HCT116 (cell line): ENCODE measurements around the gene CRY1. TPM values are rescaled to one million over a fixed set of nuclear protein-coding genes. Genes with fewer than 3 reads are reported as not detected.

Experiments
- ATAC-seq: fragments of 200-7000 bp; cut with Tn5 transposase; 2 replicates; pipeline ENCODE4 v1.9.1; 2020; ENCODE audit warnings: mild to moderate bottlenecking, moderate library complexity
- BruUV-seq: library from RNA; stranded (reverse); fragments of 400-500 nt; replicated peaks from 2 replicates; lab custom pipeline; 2021; lab: Mats Ljungman, UMichigan
- CTCF ChIA-PET: fragments of 300-600 bp; sonication (Branson Sonifier 250); formaldehyde crosslinking; loops from one replicate; lab custom pipeline; 2021; ENCODE audit warnings: antibody characterized with exemption; lab: Charles Lee
- POLR2A ChIA-PET: fragments of 300-600, 350-600 bp; sonication (Branson Sonifier 250); formaldehyde crosslinking; loops from one replicate; lab custom pipeline; 2021; ENCODE audit warnings: antibody characterized with exemption; lab: Charles Lee
- RAD21 ChIA-PET, 2 experiments: fragments of 300-600 bp; sonication (Branson Sonifier 250); formaldehyde crosslinking; loops; one replicate each; lab custom pipeline; 2023; ENCODE audit warnings: low total read pairs in 2 of 2; ENCODE audit not compliant: uncharacterized antibody in 2 of 2, unreplicated experiment in 2 of 2, low non-redundant PET in 1 of 2; lab: Charles Lee
- DNase-seq: peaks from one replicate; pipeline ENCODE4 v3.0.0-alpha.2; 2010; ENCODE audit warnings: low read depth, low spot score
- H2AFZ ChIP-seq: fragments of 200-600 bp; shearing (Covaris generic), sonication (generic); 2 replicates; pipeline ENCODE4 v1.6.1; 2017; ENCODE audit warnings: low read depth, mixed run types, mixed read lengths, antibody characterized with exemption, low read length; ENCODE audit not compliant: poor library complexity, severe bottlenecking
- H3K27ac ChIP-seq: 2 replicates; pipeline ENCODE4 v1.5.1; 2012; ENCODE audit warnings: low read depth, low read length
- H3K27me3 ChIP-seq: fragments of 200-600 bp; sonication (generic); 2 replicates; pipeline ENCODE4 v1.6.1; 2016; ENCODE audit warnings: mixed run types, low read length, mixed read lengths; ENCODE audit not compliant: insufficient read depth
- H3K36me3 ChIP-seq, 2 experiments: fragments of 200-500 bp in 1 of 2; fragments of 200-600 bp in 1 of 2; sonication (Bioruptor generic) in 1 of 2; sonication (generic) in 1 of 2; 2 replicates each; pipeline versions ENCODE4 v1.5.1 to v1.6.1; 2014 to 2016; ENCODE audit warnings: low read length in 2 of 2, inconsistent platforms in 1 of 2, mixed read lengths in 1 of 2, mixed run types in 1 of 2; ENCODE audit not compliant: insufficient read depth in 2 of 2, control insufficient read depth in 1 of 2
- H3K4me1 ChIP-seq, 2 experiments: fragments of 200-600 bp in 1 of 2; sonication (generic) in 1 of 2; 2 replicates each; pipeline versions ENCODE4 v1.5.1 to v1.6.1; 2012 to 2017; ENCODE audit warnings: low read length in 2 of 2, inconsistent platforms in 1 of 2, mild to moderate bottlenecking in 1 of 2, mixed read lengths in 1 of 2, mixed run types in 1 of 2, moderate library complexity in 1 of 2; ENCODE audit not compliant: insufficient read depth in 2 of 2, control insufficient read depth in 1 of 2
- H3K4me2 ChIP-seq: fragments of 200-600 bp; sonication (generic); 2 replicates; pipeline ENCODE4 v1.6.1; 2017; ENCODE audit warnings: mixed run types, low read length, mixed read lengths
- H3K4me3 ChIP-seq, 2 experiments: fragments of 200-600 bp in 1 of 2; sonication (generic) in 1 of 2; replicated peaks in 1 of 2; 2 replicates each; pipeline ENCODE4 v1.5.1; 2011 to 2016; ENCODE audit warnings: low read length in 2 of 2, control low read depth in 1 of 2, low read depth in 1 of 2, mild to moderate bottlenecking in 1 of 2, mixed read lengths in 1 of 2, mixed run types in 1 of 2
- H3K79me2 ChIP-seq: fragments of 200-600 bp; sonication (generic); 2 replicates; pipeline ENCODE4 v1.6.1; 2017; ENCODE audit warnings: mild to moderate bottlenecking, mixed run types, low read length, moderate library complexity, mixed read lengths; ENCODE audit not compliant: insufficient read depth
- H3K9ac ChIP-seq: fragments of 200-600 bp; sonication (generic); 2 replicates; pipeline ENCODE4 v1.6.1; 2016; ENCODE audit warnings: low read length, mixed read lengths
- H3K9me2 ChIP-seq: fragments of 200-600 bp; sonication (generic), shearing (Covaris generic); 2 replicates; pipeline ENCODE4 v1.6.1; 2017; ENCODE audit warnings: mixed run types, mild to moderate bottlenecking, moderate library complexity; ENCODE audit not compliant: insufficient read depth
- H3K9me3 ChIP-seq, 2 experiments: fragments of 200-500 bp in 1 of 2; fragments of 200-600 bp in 1 of 2; sonication (Bioruptor generic) in 1 of 2; sonication (generic) in 1 of 2; 2 replicates each; pipeline ENCODE4 v1.6.1; 2014 to 2017; ENCODE audit warnings: low read length in 2 of 2, mixed read lengths in 2 of 2, inconsistent platforms in 1 of 2, low read depth in 1 of 2, mild to moderate bottlenecking in 1 of 2, mixed run types in 1 of 2, moderate library complexity in 1 of 2; ENCODE audit not compliant: control insufficient read depth in 1 of 2, insufficient read depth in 1 of 2
- H4K20me1 ChIP-seq: fragments of 200-600 bp; sonication (generic), shearing (Covaris generic); 2 replicates; pipeline ENCODE4 v1.6.1; 2017; ENCODE audit warnings: mixed run types, mild to moderate bottlenecking, moderate library complexity; ENCODE audit not compliant: insufficient read depth
- CBX3 ChIP-seq: IDR thresholded peaks from 2 replicates; pipeline ENCODE4 v1.6.1; 2012; ENCODE audit warnings: low read depth
- CEBPB ChIP-seq: IDR thresholded peaks from 2 replicates; pipeline ENCODE4 v1.6.1; 2012; ENCODE audit warnings: low read depth
- EGR1 ChIP-seq: IDR thresholded peaks from 2 replicates; pipeline ENCODE4 v1.6.1; 2012; ENCODE audit warnings: low read depth
- ELF1 ChIP-seq: IDR thresholded peaks from 2 replicates; pipeline ENCODE4 v1.6.1; 2012; ENCODE audit warnings: low read depth, borderline replicate concordance
- EZH2 ChIP-seq: fragments of 200-600 bp; sonication (generic); IDR thresholded peaks from 2 replicates; pipeline ENCODE4 v1.6.1; 2017; ENCODE audit warnings: antibody characterized with exemption, mixed run types
- EZH2phosphoT487 ChIP-seq: fragments of 200-600 bp; IDR thresholded peaks from 2 replicates; pipeline ENCODE4 v1.6.1; 2018; ENCODE audit warnings: antibody characterized with exemption, borderline replicate concordance
- JUND ChIP-seq: IDR thresholded peaks from 2 replicates; pipeline ENCODE4 v1.6.1; 2012
- POLR2A ChIP-seq: IDR thresholded peaks from 2 replicates; pipeline ENCODE4 v1.7.0; 2011; ENCODE audit warnings: borderline replicate concordance; ENCODE audit not compliant: insufficient read depth, insufficient read length; ENCODE audit errors: extremely low read depth
- POLR2AphosphoS5 ChIP-seq: IDR thresholded peaks from 2 replicates; pipeline ENCODE4 v1.6.1; 2011; ENCODE audit warnings: mild to moderate bottlenecking, low read depth, low read length, moderate library complexity
- SP1 ChIP-seq: IDR thresholded peaks from 2 replicates; pipeline ENCODE4 v1.6.1; 2012; ENCODE audit warnings: low read depth
- YY1 ChIP-seq: IDR thresholded peaks from 2 replicates; pipeline ENCODE4 v1.6.1; 2011; ENCODE audit warnings: low read length, low read depth, moderate library complexity, mild to moderate bottlenecking; ENCODE audit not compliant: insufficient replicate concordance; ENCODE audit errors: extremely low read depth
- ZFX ChIP-seq: fragments of 450-650 bp; IDR thresholded peaks from 2 replicates; pipeline ENCODE4 v1.6.1; 2017
- ZNF274 ChIP-seq: fragments of 200-500 bp; sonication (Bioruptor generic); IDR thresholded peaks from 2 replicates; pipeline ENCODE4 v1.6.1; 2014; ENCODE audit warnings: mild to moderate bottlenecking, low read depth, low read length, inconsistent platforms
- intact Hi-C: fragments of 100-400 bp; cut with micrococcal nuclease; formaldehyde crosslinking; loops from 2 replicates; pipeline ENCODE4 v1.10.0; 2022
- total RNA-seq: library from RNA; stranded (reverse); gene quantifications from one replicate; pipeline ENCODE4 v1.2.1, GENCODE V29; 2021; ENCODE audit not compliant: unreplicated experiment
- TF ChIP-seq, protein P1 (sequence below): IDR thresholded peaks from 2 replicates; pipeline ENCODE4 v1.6.1; 2012; ENCODE audit warnings: low read depth
- TF ChIP-seq, protein P2 (sequence below), 3 experiments: fragments of 200-600 bp in 1 of 3; sonication (generic) in 1 of 3; IDR thresholded peaks in 2 of 3; conservative IDR thresholded peaks in 1 of 3; 2 replicates each; pipeline ENCODE4 v1.5.1; 2012 to 2017; ENCODE audit warnings: low read depth in 2 of 3, low read length in 2 of 3, antibody characterized with exemption in 1 of 3, borderline replicate concordance in 1 of 3, control low read depth in 1 of 3, mild to moderate bottlenecking in 1 of 3, mixed read lengths in 1 of 3, mixed run types in 1 of 3, moderate library complexity in 1 of 3; ENCODE audit not compliant: insufficient read depth in 1 of 3
- TF ChIP-seq, protein P3 (sequence below): IDR thresholded peaks from 2 replicates; pipeline ENCODE4 v1.6.1; 2012
- TF ChIP-seq, protein P4 (sequence below): IDR thresholded peaks from 2 replicates; pipeline ENCODE4 v1.6.1; 2011; ENCODE audit warnings: mild to moderate bottlenecking, low read length, moderate library complexity; ENCODE audit not compliant: insufficient replicate concordance; ENCODE audit errors: extremely low read depth

Gene CRY1
- total RNA-seq, 1 experiment from 2014 or later = 16.3 TPM

DNA sequence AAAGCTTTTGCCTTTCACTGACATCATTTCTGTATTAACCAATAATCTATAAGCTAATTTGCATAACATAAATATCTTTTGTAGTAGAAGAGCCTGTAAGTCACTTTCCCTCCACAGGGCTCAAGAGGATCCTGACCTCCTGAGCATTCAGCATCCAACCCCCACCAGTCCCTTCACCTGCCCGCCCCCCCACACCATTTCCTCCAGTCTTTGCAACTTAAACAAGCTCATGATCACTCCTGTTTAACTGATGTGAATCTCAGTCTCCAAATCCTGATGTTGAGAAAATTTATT is 12.0 kb upstream of the CRY1 start:
- Histone ChIP-seq H3K9me3 (no peaks in the 10 kb centered on the region), H3K4me3 (no peak overlapping the region), H2AFZ (peak overlapping the region; percentile 76), H3K27ac (no peak overlapping the region), H3K4me1 (peaks cover 0 to 8% of the 10 kb centered on the region in 2 experiments; a peak in 1 of 4 replicates)
- POLR2A ChIA-PET = no interaction called here
- TF ChIP-seq, protein P1, sequence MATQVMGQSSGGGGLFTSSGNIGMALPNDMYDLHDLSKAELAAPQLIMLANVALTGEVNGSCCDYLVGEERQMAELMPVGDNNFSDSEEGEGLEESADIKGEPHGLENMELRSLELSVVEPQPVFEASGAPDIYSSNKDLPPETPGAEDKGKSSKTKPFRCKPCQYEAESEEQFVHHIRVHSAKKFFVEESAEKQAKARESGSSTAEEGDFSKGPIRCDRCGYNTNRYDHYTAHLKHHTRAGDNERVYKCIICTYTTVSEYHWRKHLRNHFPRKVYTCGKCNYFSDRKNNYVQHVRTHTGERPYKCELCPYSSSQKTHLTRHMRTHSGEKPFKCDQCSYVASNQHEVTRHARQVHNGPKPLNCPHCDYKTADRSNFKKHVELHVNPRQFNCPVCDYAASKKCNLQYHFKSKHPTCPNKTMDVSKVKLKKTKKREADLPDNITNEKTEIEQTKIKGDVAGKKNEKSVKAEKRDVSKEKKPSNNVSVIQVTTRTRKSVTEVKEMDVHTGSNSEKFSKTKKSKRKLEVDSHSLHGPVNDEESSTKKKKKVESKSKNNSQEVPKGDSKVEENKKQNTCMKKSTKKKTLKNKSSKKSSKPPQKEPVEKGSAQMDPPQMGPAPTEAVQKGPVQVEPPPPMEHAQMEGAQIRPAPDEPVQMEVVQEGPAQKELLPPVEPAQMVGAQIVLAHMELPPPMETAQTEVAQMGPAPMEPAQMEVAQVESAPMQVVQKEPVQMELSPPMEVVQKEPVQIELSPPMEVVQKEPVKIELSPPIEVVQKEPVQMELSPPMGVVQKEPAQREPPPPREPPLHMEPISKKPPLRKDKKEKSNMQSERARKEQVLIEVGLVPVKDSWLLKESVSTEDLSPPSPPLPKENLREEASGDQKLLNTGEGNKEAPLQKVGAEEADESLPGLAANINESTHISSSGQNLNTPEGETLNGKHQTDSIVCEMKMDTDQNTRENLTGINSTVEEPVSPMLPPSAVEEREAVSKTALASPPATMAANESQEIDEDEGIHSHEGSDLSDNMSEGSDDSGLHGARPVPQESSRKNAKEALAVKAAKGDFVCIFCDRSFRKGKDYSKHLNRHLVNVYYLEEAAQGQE = no peak
- TF ChIP-seq CEBPB (no peak), EZH2 (no peak), ZNF274 (no peak), ELF1 (no peak), POLR2A (no peak), EZH2phosphoT487 (no peak), CBX3 (no peak), JUND (no peak), POLR2AphosphoS5 (no peak), SP1 (no peak), ZFX (no peak), YY1 (no peak), EGR1 (no peak)
- TF ChIP-seq, protein P2, sequence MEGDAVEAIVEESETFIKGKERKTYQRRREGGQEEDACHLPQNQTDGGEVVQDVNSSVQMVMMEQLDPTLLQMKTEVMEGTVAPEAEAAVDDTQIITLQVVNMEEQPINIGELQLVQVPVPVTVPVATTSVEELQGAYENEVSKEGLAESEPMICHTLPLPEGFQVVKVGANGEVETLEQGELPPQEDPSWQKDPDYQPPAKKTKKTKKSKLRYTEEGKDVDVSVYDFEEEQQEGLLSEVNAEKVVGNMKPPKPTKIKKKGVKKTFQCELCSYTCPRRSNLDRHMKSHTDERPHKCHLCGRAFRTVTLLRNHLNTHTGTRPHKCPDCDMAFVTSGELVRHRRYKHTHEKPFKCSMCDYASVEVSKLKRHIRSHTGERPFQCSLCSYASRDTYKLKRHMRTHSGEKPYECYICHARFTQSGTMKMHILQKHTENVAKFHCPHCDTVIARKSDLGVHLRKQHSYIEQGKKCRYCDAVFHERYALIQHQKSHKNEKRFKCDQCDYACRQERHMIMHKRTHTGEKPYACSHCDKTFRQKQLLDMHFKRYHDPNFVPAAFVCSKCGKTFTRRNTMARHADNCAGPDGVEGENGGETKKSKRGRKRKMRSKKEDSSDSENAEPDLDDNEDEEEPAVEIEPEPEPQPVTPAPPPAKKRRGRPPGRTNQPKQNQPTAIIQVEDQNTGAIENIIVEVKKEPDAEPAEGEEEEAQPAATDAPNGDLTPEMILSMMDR (IDR thresholded peaks at IDR 0.05 in 2 of 3, conservative IDR thresholded peaks at IDR 0.05 in 1 of 3; ENCODE audit: borderline replicate concordance in 1 of 3, insufficient read depth in 1 of 3, low read depth in 2 of 3, low read length in 2 of 3) = no peak
- TF ChIP-seq, protein P3, sequence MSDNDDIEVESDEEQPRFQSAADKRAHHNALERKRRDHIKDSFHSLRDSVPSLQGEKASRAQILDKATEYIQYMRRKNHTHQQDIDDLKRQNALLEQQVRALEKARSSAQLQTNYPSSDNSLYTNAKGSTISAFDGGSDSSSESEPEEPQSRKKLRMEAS = no peak
- TF ChIP-seq, protein P4, sequence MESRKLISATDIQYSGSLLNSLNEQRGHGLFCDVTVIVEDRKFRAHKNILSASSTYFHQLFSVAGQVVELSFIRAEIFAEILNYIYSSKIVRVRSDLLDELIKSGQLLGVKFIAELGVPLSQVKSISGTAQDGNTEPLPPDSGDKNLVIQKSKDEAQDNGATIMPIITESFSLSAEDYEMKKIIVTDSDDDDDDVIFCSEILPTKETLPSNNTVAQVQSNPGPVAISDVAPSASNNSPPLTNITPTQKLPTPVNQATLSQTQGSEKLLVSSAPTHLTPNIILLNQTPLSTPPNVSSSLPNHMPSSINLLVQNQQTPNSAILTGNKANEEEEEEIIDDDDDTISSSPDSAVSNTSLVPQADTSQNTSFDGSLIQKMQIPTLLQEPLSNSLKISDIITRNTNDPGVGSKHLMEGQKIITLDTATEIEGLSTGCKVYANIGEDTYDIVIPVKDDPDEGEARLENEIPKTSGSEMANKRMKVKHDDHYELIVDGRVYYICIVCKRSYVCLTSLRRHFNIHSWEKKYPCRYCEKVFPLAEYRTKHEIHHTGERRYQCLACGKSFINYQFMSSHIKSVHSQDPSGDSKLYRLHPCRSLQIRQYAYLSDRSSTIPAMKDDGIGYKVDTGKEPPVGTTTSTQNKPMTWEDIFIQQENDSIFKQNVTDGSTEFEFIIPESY = no peak
- TF ChIP-seq, all 23 proteins: peak for 0
- BruUV-seq = no TSS peak
- no peaks in the 10 kb centered on the region for H3K9me2 ChIP-seq
- H3K36me3 ChIP-seq = no peaks in the 10 kb centered on the region
- no peak overlapping the region for H3K9ac ChIP-seq
- no peaks in the 10 kb centered on the region for H3K27me3 ChIP-seq
- H3K4me2 ChIP-seq = no peak overlapping the region
- DNase-seq = no peak
- intact Hi-C loops = loop anchor here (10.0 kb wide), 1 partner anchor 721 kb away; no protein-coding TSS in a partner anchor
- ChIA-PET RAD21 (no interaction called here), CTCF (interaction anchor here (1.2 to 2.5 kb wide), 9 partner anchors 10 to 502 kb away, joined by 3 to 18 read pairs (median 5); partner anchors contain the start of gene CRY1)
- no peaks in the 10 kb centered on the region for H4K20me1 ChIP-seq
- peak; percentile 46 for ATAC-seq
- H3K79me2 ChIP-seq = no peaks in the 10 kb centered on the region
